GM18498 (cell line): ENCODE results near the gene LMNTD1.

Experiments used
- ATAC-seq: cut with Tn5 transposase; IDR thresholded peaks from one replicate; pipeline ENCODE4 v1.9.1; 2021; ENCODE audit warnings: mild to moderate bottlenecking, moderate library complexity; ENCODE audit not compliant: unreplicated experiment

LMNTD1 gene

GRCh38 chr12:25556153-25556552 lies 3.1 kb upstream of the LMNTD1 start:
- no peak for ATAC-seq

- no peak for ATAC-seq
Observed at GRCh38 chr12:25552681-25553080, 402 bp downstream of the LMNTD1 start.

GRCh38 chr12:25550186-25550585 lies 2.9 kb downstream of the LMNTD1 start:
- no peak for ATAC-seq

- ATAC-seq = no peak
Observed at GRCh38 chr12:25549120-25549519, 4.0 kb downstream of the LMNTD1 start.

- ATAC-seq = no peak
Observed at GRCh38 chr12:25546318-25546717, 6.8 kb downstream of the LMNTD1 start.

- ATAC-seq = no peak
Observed at GRCh38 chr12:25533150-25533549, 19.9 kb downstream of the LMNTD1 start.

GRCh38 chr12:25531502-25532052 lies 21.5 kb downstream of the LMNTD1 start:
- ATAC-seq = no peak

- ATAC-seq = no peak
Observed at GRCh38 chr12:25529738-25530137, 23.3 kb downstream of the LMNTD1 start.

- no peak for ATAC-seq
Observed at GRCh38 chr12:25526778-25527177, 26.3 kb downstream of the LMNTD1 start.

- no peak for ATAC-seq
Observed at GRCh38 chr12:25524366-25524765, 28.7 kb downstream of the LMNTD1 start.

- ATAC-seq = no peak
Observed at GRCh38 chr12:25521625-25522256, 31.3 kb downstream of the LMNTD1 start.

GRCh38 chr12:25518512-25518911 lies 34.6 kb downstream of the LMNTD1 start:
- peak; percentile 80 for ATAC-seq

- ATAC-seq = no peak
Observed at GRCh38 chr12:25504744-25505143, 48.3 kb downstream of the LMNTD1 start.

GRCh38 chr12:25503666-25504065 lies 49.4 kb downstream of the LMNTD1 start:
- ATAC-seq = no peak

- no peak for ATAC-seq
Observed at GRCh38 chr12:25502596-25502995, 50.5 kb downstream of the LMNTD1 start.

GRCh38 chr12:25502118-25502517 lies 51.0 kb downstream of the LMNTD1 start:
- no peak for ATAC-seq

GRCh38 chr12:25501549-25501948 lies 51.5 kb downstream of the LMNTD1 start:
- no peak for ATAC-seq

- no peak for ATAC-seq
Observed at GRCh38 chr12:25500651-25501050, 52.4 kb downstream of the LMNTD1 start.

- no peak for ATAC-seq
Observed at GRCh38 chr12:25497021-25497420, 56.1 kb downstream of the LMNTD1 start.

GRCh38 chr12:25496098-25496587 lies 56.9 kb downstream of the LMNTD1 start:
- no peak for ATAC-seq

- ATAC-seq = no peak
Observed at GRCh38 chr12:25495331-25496097, 57.6 kb downstream of the LMNTD1 start.

GRCh38 chr12:25494926-25495325 lies 58.2 kb downstream of the LMNTD1 start:
- no peak for ATAC-seq
